Activated T-cell treated with anti-CD3 and anti-CD28 coated beads, Interleukin-2, amount 50 U/mL, for 24 hours (primary cell): ENCODE measurements around the gene OTULIN.

ENCODE experiments used
- DNase-seq: peaks from one replicate; pipeline ENCODE4 v3.0.0-alpha.2; 2020
- H3K27ac Mint-ChIP-seq: 2 replicates; pipeline ENCODE4 v1.8.0; 2020; ENCODE audit warnings: mild to moderate bottlenecking, mixed read lengths
- H3K27me3 Mint-ChIP-seq: 2 replicates; pipeline ENCODE4 v1.8.0; 2020; ENCODE audit warnings: mixed read lengths
- H3K36me3 Mint-ChIP-seq: 2 replicates; pipeline ENCODE4 v1.8.0; 2020; ENCODE audit warnings: low read depth, mixed read lengths
- H3K4me1 Mint-ChIP-seq: 2 replicates; pipeline ENCODE4 v1.8.0; 2020; ENCODE audit warnings: low read depth, mixed read lengths
- H3K4me3 Mint-ChIP-seq: 2 replicates; pipeline ENCODE4 v1.8.0; 2020; ENCODE audit warnings: mild to moderate bottlenecking, moderate library complexity, mixed read lengths
- H3K9me3 Mint-ChIP-seq: 2 replicates; pipeline ENCODE4 v1.8.0; 2020; ENCODE audit warnings: mixed read lengths

The OTULIN gene

GRCh38 chr5:14713476-14714390 is 49.2 kb downstream of the OTULIN start:
- H3K9me3 Mint-ChIP-seq = no peaks in the 10 kb centered on the region
- peaks cover 24% of the 10 kb centered on the region for H3K4me1 Mint-ChIP-seq
- no peak for DNase-seq
- H3K36me3 Mint-ChIP-seq = peaks cover 97% of the 10 kb centered on the region
- no peaks in the 10 kb centered on the region for H3K27me3 Mint-ChIP-seq
- H3K27ac Mint-ChIP-seq = peak overlapping the region; percentile 81
- no peak overlapping the region for H3K4me3 Mint-ChIP-seq

- Mint-ChIP-seq H3K4me1 (peaks cover 25% of the 10 kb centered on the region), H3K9me3 (no peaks in the 10 kb centered on the region), H3K36me3 (peaks cover 97% of the 10 kb centered on the region), H3K4me3 (no peak overlapping the region), H3K27me3 (no peaks in the 10 kb centered on the region), H3K27ac (peak overlapping the region; percentile 81)
- DNase-seq = no peak
Observed at GRCh38 chr5:14714706-14715105, 50.2 kb downstream of the OTULIN start.

GRCh38 chr5:14715481-14715880 is 51.0 kb downstream of the OTULIN start:
- DNase-seq = no peak
- Mint-ChIP-seq H3K27ac (peak overlapping the region; percentile 81), H3K27me3 (no peaks in the 10 kb centered on the region), H3K4me1 (peaks cover 25% of the 10 kb centered on the region), H3K36me3 (peaks cover 97% of the 10 kb centered on the region), H3K4me3 (no peak overlapping the region), H3K9me3 (no peaks in the 10 kb centered on the region)

- no peaks in the 10 kb centered on the region for H3K9me3 Mint-ChIP-seq
- no peak overlapping the region for H3K4me3 Mint-ChIP-seq
- peaks cover 35% of the 10 kb centered on the region for H3K4me1 Mint-ChIP-seq
- H3K27ac Mint-ChIP-seq = peak overlapping the region; percentile 58
- H3K27me3 Mint-ChIP-seq = no peaks in the 10 kb centered on the region
- peaks cover 93% of the 10 kb centered on the region for H3K36me3 Mint-ChIP-seq
- peak; percentile 28 for DNase-seq
Observed at GRCh38 chr5:14716755-14717752, 52.5 kb downstream of the OTULIN start.

- Mint-ChIP-seq H3K27ac (peak overlapping the region; percentile 61), H3K4me3 (no peak overlapping the region), H3K4me1 (peaks cover 51% of the 10 kb centered on the region), H3K36me3 (peaks cover 92% of the 10 kb centered on the region), H3K27me3 (no peaks in the 10 kb centered on the region), H3K9me3 (no peaks in the 10 kb centered on the region)
- peak; percentile 24 for DNase-seq
Observed at GRCh38 chr5:14718778-14719177, 54.3 kb downstream of the OTULIN start.

- Mint-ChIP-seq H3K9me3 (no peaks in the 10 kb centered on the region), H3K4me1 (peaks cover 55% of the 10 kb centered on the region), H3K36me3 (peaks cover 92% of the 10 kb centered on the region), H3K27me3 (no peaks in the 10 kb centered on the region), H3K4me3 (no peak overlapping the region), H3K27ac (peak overlapping the region; percentile 61)
- no peak for DNase-seq
Observed at GRCh38 chr5:14720236-14720923, 55.9 kb downstream of the OTULIN start.

GRCh38 chr5:14721990-14722656 is 57.6 kb downstream of the OTULIN start:
- peaks cover 91% of the 10 kb centered on the region for H3K36me3 Mint-ChIP-seq
- H3K27ac Mint-ChIP-seq = no peak overlapping the region
- no peak for DNase-seq
- no peaks in the 10 kb centered on the region for H3K27me3 Mint-ChIP-seq
- H3K9me3 Mint-ChIP-seq = no peaks in the 10 kb centered on the region
- H3K4me3 Mint-ChIP-seq = no peak overlapping the region
- H3K4me1 Mint-ChIP-seq = peaks cover 60% of the 10 kb centered on the region

GRCh38 chr5:14722923-14723322 is 58.4 kb downstream of the OTULIN start:
- H3K27me3 Mint-ChIP-seq = no peaks in the 10 kb centered on the region
- H3K27ac Mint-ChIP-seq = peak overlapping the region; percentile 24
- H3K4me3 Mint-ChIP-seq = no peak overlapping the region
- H3K9me3 Mint-ChIP-seq = no peaks in the 10 kb centered on the region
- H3K36me3 Mint-ChIP-seq = peaks cover 85% of the 10 kb centered on the region
- DNase-seq = no peak
- H3K4me1 Mint-ChIP-seq = peaks cover 61% of the 10 kb centered on the region

GRCh38 chr5:14723701-14724132 is 59.2 kb downstream of the OTULIN start:
- Mint-ChIP-seq H3K27me3 (no peaks in the 10 kb centered on the region), H3K4me1 (peaks cover 57% of the 10 kb centered on the region), H3K36me3 (peaks cover 77% of the 10 kb centered on the region), H3K4me3 (no peak overlapping the region), H3K27ac (peak overlapping the region; percentile 68), H3K9me3 (no peaks in the 10 kb centered on the region)
- DNase-seq = no peak

GRCh38 chr5:14724633-14725032 is 60.1 kb downstream of the OTULIN start:
- no peaks in the 10 kb centered on the region for H3K27me3 Mint-ChIP-seq
- DNase-seq = no peak
- no peak overlapping the region for H3K4me3 Mint-ChIP-seq
- peak overlapping the region; percentile 59 for H3K27ac Mint-ChIP-seq
- H3K4me1 Mint-ChIP-seq = peaks cover 48% of the 10 kb centered on the region
- H3K9me3 Mint-ChIP-seq = no peaks in the 10 kb centered on the region
- peaks cover 72% of the 10 kb centered on the region for H3K36me3 Mint-ChIP-seq

GRCh38 chr5:14726066-14726838 is 61.7 kb downstream of the OTULIN start:
- no peak for DNase-seq
- Mint-ChIP-seq H3K27ac (no peak overlapping the region), H3K4me3 (no peak overlapping the region), H3K9me3 (no peaks in the 10 kb centered on the region), H3K36me3 (peaks cover 69% of the 10 kb centered on the region), H3K4me1 (peaks cover 33% of the 10 kb centered on the region), H3K27me3 (no peaks in the 10 kb centered on the region)

GRCh38 chr5:14727428-14727865 is 62.9 kb downstream of the OTULIN start:
- H3K4me3 Mint-ChIP-seq = no peak overlapping the region
- no peak overlapping the region for H3K27ac Mint-ChIP-seq
- H3K36me3 Mint-ChIP-seq = peaks cover 68% of the 10 kb centered on the region
- no peaks in the 10 kb centered on the region for H3K27me3 Mint-ChIP-seq
- no peaks in the 10 kb centered on the region for H3K9me3 Mint-ChIP-seq
- peak; percentile 81 for DNase-seq
- peaks cover 26% of the 10 kb centered on the region for H3K4me1 Mint-ChIP-seq

- Mint-ChIP-seq H3K27me3 (no peaks in the 10 kb centered on the region), H3K36me3 (peaks cover 66% of the 10 kb centered on the region), H3K27ac (no peak overlapping the region), H3K4me1 (peaks cover 20% of the 10 kb centered on the region), H3K4me3 (no peak overlapping the region), H3K9me3 (no peaks in the 10 kb centered on the region)
- DNase-seq = no peak
Observed at GRCh38 chr5:14727928-14728458, 63.5 kb downstream of the OTULIN start.
